Activated CD8-positive, alpha-beta T cell treated with anti-CD3 and anti-CD28 coated beads, Interleukin-2, amount 10 ng/mL, durations not matched to agents 7 days and 5 days (primary cell): ENCODE results near the gene GALNT15. TPM values are rescaled to one million over a fixed set of nuclear protein-coding genes. Genes with fewer than 3 reads are reported as not detected.

Experiments
- ATAC-seq: fragments of 150-1000 bp; cut with Tn5 transposase; one replicate; pipeline ENCODE4 v1.10.0; 2021; ENCODE audit warnings: moderate library complexity
- CTCF ChIA-PET: fragments of 350-600 bp; sonication (Branson Sonifier 250); formaldehyde crosslinking; loops from one replicate; lab custom pipeline; 2021; ENCODE audit warnings: antibody characterized with exemption; lab: Charles Lee
- POLR2A ChIA-PET: fragments of 350-600 bp; sonication (Branson Sonifier 250); formaldehyde crosslinking; loops from one replicate; lab custom pipeline; 2021; ENCODE audit warnings: antibody characterized with exemption; lab: Charles Lee
- DNase-seq: peaks from one replicate; pipeline ENCODE4 v3.0.0-alpha.2; 2020
- H3K27ac Mint-ChIP-seq: one replicate; pipeline ENCODE4 v1.8.0; 2021; ENCODE audit warnings: mild to moderate bottlenecking, mixed read lengths
- H3K27me3 Mint-ChIP-seq: one replicate; pipeline ENCODE4 v1.8.0; 2021; ENCODE audit warnings: low read depth, mixed read lengths
- H3K36me3 Mint-ChIP-seq: one replicate; pipeline ENCODE4 v1.8.0; 2021; ENCODE audit warnings: low read depth, mixed read lengths
- H3K4me1 Mint-ChIP-seq: one replicate; pipeline ENCODE4 v1.8.0; 2021; ENCODE audit warnings: low read depth, mixed read lengths
- H3K4me3 Mint-ChIP-seq: one replicate; pipeline ENCODE4 v1.8.0; 2021; ENCODE audit warnings: mild to moderate bottlenecking, mixed read lengths
- H3K9me3 Mint-ChIP-seq: one replicate; pipeline ENCODE4 v1.8.0; 2022; ENCODE audit warnings: mixed read lengths; ENCODE audit not compliant: insufficient read depth
- total RNA-seq, 2 experiments: library from RNA; stranded (reverse); gene quantifications; one replicate each; pipeline ENCODE4 v1.2.3, GENCODE V29; 2021

Gene GALNT15
- total RNA-seq, 2 experiments from 2014 or later, result not detected

GRCh38 chr3:16189201-16189600 is 14.7 kb downstream of the GALNT15 start:
- ChIA-PET POLR2A (no interaction called here), CTCF (interaction anchor here (0.8 to 2.6 kb wide), 3 partner anchors 10 to 140 kb away, joined by 3 to 13 read pairs (median 3); no protein-coding TSS in a partner anchor)
- H3K27me3 Mint-ChIP-seq, result peaks cover 6% of the 10 kb centered on the region
- H3K36me3 Mint-ChIP-seq, result no peaks in the 10 kb centered on the region
- no peak overlapping the region for H3K4me3 Mint-ChIP-seq
- ATAC-seq (no peak), DNase-seq (no peak)
- no peak overlapping the region for H3K27ac Mint-ChIP-seq
- H3K9me3 Mint-ChIP-seq, result no peaks in the 10 kb centered on the region
- H3K4me1 Mint-ChIP-seq, result peaks cover 4% of the 10 kb centered on the region

GRCh38 chr3:16190704-16191103 is 16.2 kb downstream of the GALNT15 start:
- H3K27ac Mint-ChIP-seq, result no peak overlapping the region
- no peak for DNase-seq
- CTCF ChIA-PET, result interaction anchor here (2.6 kb wide), 1 partner anchor 12 kb away, joined by 13 read pairs; no protein-coding TSS in a partner anchor

DNA sequence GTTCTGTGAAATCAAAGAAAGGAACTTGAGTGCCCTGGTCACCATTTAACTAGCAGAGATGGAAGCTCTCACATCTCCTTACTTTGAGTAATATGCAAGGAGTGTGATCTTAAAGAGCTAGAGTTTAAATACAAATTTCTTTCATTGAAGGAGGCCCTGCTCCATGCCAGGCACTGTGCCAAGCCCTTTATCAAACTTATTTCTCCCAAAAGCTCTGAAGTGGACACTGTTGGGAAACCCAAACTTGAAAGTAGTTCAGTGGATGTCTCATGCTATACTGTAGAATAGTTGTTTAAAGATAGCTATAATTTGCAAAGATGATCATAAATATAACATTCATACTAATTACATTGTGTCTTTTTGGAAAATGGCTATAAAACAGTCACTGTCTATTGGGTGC is 17.1 kb downstream of the GALNT15 start:
- ATAC-seq (no peak), DNase-seq (no peak)
- Mint-ChIP-seq H3K4me3 (no peak overlapping the region), H3K27me3 (no peaks in the 10 kb centered on the region), H3K27ac (no peak overlapping the region), H3K36me3 (no peaks in the 10 kb centered on the region), H3K4me1 (peaks cover under 1% of the 10 kb centered on the region), H3K9me3 (no peaks in the 10 kb centered on the region)
- POLR2A ChIA-PET, result no interaction called here
- CTCF ChIA-PET, result interaction anchor here (2.6 kb wide), 1 partner anchor 13 kb away, joined by 13 read pairs; no protein-coding TSS in a partner anchor

More at GRCh38 chr3:16190704-16191103, 16.2 kb downstream of the GALNT15 start:
- Mint-ChIP-seq H3K9me3 (no peaks in the 10 kb centered on the region), H3K36me3 (no peaks in the 10 kb centered on the region), H3K27me3 (no peaks in the 10 kb centered on the region), H3K4me1 (peaks cover 4% of the 10 kb centered on the region), H3K4me3 (no peak overlapping the region)
- POLR2A ChIA-PET, result no interaction called here
- no peak for ATAC-seq

- Mint-ChIP-seq H3K27me3 (no peaks in the 10 kb centered on the region), H3K27ac (no peak overlapping the region), H3K36me3 (no peaks in the 10 kb centered on the region), H3K4me1 (no peaks in the 10 kb centered on the region), H3K4me3 (no peak overlapping the region), H3K9me3 (no peaks in the 10 kb centered on the region)
- CTCF ChIA-PET, result no interaction called here
- DNase-seq (no peak), ATAC-seq (no peak)
- POLR2A ChIA-PET, result no interaction called here
Measured at GRCh38 chr3:16192176-16192811, 17.8 kb downstream of the GALNT15 start.

DNA sequence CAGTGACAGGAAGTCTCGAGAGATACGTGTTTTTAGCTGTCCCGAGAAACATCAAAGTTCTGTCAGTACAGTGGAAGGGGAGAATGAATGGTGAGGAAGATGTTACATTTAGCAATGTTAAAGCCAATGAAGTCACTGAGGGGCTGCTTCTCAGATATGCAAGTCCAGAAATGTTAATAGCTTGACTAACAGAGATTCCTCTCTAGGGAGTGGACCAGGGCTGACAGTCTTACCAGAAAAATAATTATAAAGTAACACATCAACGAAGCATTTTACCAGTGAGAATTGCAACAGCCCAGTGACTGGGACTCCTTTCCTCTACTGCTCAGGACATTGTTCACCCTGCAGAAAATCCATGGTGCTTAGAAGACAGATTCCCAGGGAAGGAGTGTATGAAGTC is 23.9 kb downstream of the GALNT15 start:
- ATAC-seq, result no peak
- DNase-seq, result no peak
- Mint-ChIP-seq H3K27me3 (no peaks in the 10 kb centered on the region), H3K4me3 (no peak overlapping the region), H3K4me1 (no peaks in the 10 kb centered on the region), H3K36me3 (no peaks in the 10 kb centered on the region), H3K9me3 (no peaks in the 10 kb centered on the region), H3K27ac (no peak overlapping the region)
- POLR2A ChIA-PET, result interaction anchor here (0.6 kb wide), 1 partner anchor 242 kb away, joined by 4 read pairs; no protein-coding TSS in a partner anchor
- CTCF ChIA-PET, result no interaction called here

GRCh38 chr3:16199769-16200168 is 25.3 kb downstream of the GALNT15 start:
- no peak overlapping the region for H3K27ac Mint-ChIP-seq
- ChIA-PET CTCF (interaction anchor here (1.0 to 1.2 kb wide), 2 partner anchors 10 to 44 kb away, joined by 3 read pairs; no protein-coding TSS in a partner anchor), POLR2A (no interaction called here)

GRCh38 chr3:16200411-16200810 is 25.9 kb downstream of the GALNT15 start:
- H3K9me3 Mint-ChIP-seq, result no peaks in the 10 kb centered on the region
- ATAC-seq (no peak), DNase-seq (no peak)
- peaks cover 2% of the 10 kb centered on the region for H3K27me3 Mint-ChIP-seq
- no peak overlapping the region for H3K27ac Mint-ChIP-seq
- ChIA-PET POLR2A (interaction anchor here (0.6 kb wide), 1 partner anchor 113 kb away, joined by 3 read pairs; no protein-coding TSS in a partner anchor), CTCF (interaction anchor here (1.0 kb wide), 1 partner anchor 43 kb away, joined by 3 read pairs; no protein-coding TSS in a partner anchor)
- H3K36me3 Mint-ChIP-seq, result no peaks in the 10 kb centered on the region
- H3K4me3 Mint-ChIP-seq, result no peak overlapping the region
- H3K4me1 Mint-ChIP-seq, result peaks cover 2% of the 10 kb centered on the region

More at GRCh38 chr3:16199769-16200168, 25.3 kb downstream of the GALNT15 start:
- ATAC-seq (no peak), DNase-seq (no peak)
- Mint-ChIP-seq H3K4me3 (no peak overlapping the region), H3K27me3 (no peaks in the 10 kb centered on the region), H3K9me3 (no peaks in the 10 kb centered on the region), H3K36me3 (no peaks in the 10 kb centered on the region), H3K4me1 (no peaks in the 10 kb centered on the region)

GRCh38 chr3:16203031-16203430 is 28.6 kb downstream of the GALNT15 start:
- Mint-ChIP-seq H3K9me3 (no peaks in the 10 kb centered on the region), H3K4me3 (no peak overlapping the region), H3K36me3 (no peaks in the 10 kb centered on the region), H3K27me3 (peaks cover 5% of the 10 kb centered on the region), H3K27ac (no peak overlapping the region), H3K4me1 (peaks cover 6% of the 10 kb centered on the region)
- POLR2A ChIA-PET, result no interaction called here
- CTCF ChIA-PET, result no interaction called here
- DNase-seq (no peak), ATAC-seq (no peak)

DNA sequence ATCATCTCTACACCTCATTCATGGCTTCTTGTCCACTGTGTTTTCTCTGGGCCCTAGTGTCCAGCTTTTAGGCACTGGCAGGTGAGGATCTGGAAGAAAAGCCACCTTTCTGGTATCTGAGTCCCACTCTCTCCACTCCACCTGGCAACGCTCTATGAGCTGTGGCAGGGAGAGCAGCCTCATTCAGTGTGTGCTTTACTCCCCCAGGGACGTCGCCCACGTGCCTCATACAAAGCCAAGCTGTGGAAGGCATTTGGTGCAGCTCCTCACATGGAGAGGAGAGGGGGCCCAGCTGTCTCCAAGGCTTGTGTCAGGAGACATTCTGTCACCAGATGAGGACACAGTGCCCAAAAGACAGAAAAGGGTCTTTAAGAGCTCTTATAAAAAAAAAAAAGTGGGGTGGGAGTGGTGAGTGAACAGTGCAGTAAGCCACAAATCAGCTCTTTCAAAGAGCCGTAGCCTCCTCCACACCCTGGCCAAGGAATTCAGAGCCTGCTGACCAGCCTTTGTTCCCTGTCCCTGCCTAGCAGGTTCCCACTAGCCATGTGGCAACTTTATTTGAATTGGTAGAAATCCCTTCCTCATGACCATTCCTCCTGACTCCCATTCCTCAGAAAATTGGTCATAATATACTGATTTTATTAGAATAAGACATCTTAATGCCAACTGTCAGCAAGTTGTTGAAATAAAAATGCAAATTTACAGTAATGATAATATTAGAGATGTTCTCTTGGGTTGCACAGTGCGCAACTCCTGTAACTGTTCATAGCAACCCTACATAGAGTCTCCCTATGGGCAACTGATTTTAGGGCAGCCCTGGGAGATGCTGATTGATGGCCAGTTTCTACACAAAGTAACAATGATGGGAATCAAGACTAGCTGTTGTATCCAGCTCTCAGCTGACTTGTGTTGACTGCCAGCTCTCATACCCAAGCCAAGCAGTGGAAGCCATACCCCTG is 29.5 kb downstream of the GALNT15 start:
- ChIA-PET POLR2A (no interaction called here), CTCF (no interaction called here)
- peaks cover 6% of the 10 kb centered on the region for H3K4me1 Mint-ChIP-seq
- no peaks in the 10 kb centered on the region for H3K36me3 Mint-ChIP-seq
- peaks cover 5% of the 10 kb centered on the region for H3K27me3 Mint-ChIP-seq
- ATAC-seq (no peak), DNase-seq (no peak)
- H3K4me3 Mint-ChIP-seq, result no peak overlapping the region
- no peaks in the 10 kb centered on the region for H3K9me3 Mint-ChIP-seq
- no peak overlapping the region for H3K27ac Mint-ChIP-seq

- POLR2A ChIA-PET, result no interaction called here
- DNase-seq (no peak), ATAC-seq (no peak)
- Mint-ChIP-seq H3K27ac (no peak overlapping the region), H3K27me3 (peaks cover 5% of the 10 kb centered on the region), H3K4me1 (peaks cover 6% of the 10 kb centered on the region), H3K9me3 (no peaks in the 10 kb centered on the region), H3K36me3 (no peaks in the 10 kb centered on the region), H3K4me3 (no peak overlapping the region)
- CTCF ChIA-PET, result interaction anchor here (0.6 kb wide), 1 partner anchor 38 kb away, joined by 3 read pairs; no protein-coding TSS in a partner anchor
Measured at GRCh38 chr3:16204751-16205150, 30.3 kb downstream of the GALNT15 start.

DNA sequence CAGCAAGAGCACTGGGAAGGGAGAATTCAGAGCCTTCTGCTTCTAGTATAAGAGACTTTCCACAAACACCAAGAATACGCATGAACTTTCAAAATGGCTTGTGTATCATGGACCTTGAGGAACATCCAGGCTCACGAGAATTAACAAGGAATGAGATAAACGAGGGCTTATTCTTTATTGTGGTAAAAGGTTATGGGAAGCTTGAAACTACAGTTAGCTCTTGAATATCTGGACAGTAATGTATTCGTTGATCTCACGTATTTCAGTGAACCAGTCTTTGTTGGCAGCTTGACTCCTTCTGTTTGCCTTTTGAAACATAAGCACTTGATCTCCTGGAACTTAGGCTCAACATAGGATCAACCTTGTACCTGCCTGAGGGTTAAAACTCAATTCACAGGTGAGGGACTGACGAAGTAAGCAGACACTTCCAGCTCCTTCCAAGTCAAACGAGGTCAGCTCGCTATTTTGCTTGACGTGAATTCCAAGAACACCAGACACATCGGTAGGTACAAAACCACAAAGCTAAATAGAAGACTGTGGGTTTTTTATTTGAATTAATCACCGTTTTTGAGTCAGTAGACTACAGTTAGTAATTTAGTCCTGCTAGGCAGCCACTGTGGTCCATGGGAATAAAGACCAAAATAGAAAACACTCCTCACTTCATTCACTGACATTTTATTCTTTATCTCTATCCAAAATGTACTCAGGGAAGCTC is 30.8 kb downstream of the GALNT15 start:
- ChIA-PET CTCF (interaction anchor here (0.6 kb wide), 2 partner anchors 27 to 38 kb away, joined by 3 read pairs; no protein-coding TSS in a partner anchor), POLR2A (no interaction called here)
- DNase-seq (no peak), ATAC-seq (no peak)
- Mint-ChIP-seq H3K9me3 (no peaks in the 10 kb centered on the region), H3K4me3 (no peak overlapping the region), H3K4me1 (peaks cover 6% of the 10 kb centered on the region), H3K27me3 (peaks cover 5% of the 10 kb centered on the region), H3K27ac (no peak overlapping the region), H3K36me3 (no peaks in the 10 kb centered on the region)
